ENCODE results near the gene CSNK1A1L.

CSNK1A1L gene

DNA sequence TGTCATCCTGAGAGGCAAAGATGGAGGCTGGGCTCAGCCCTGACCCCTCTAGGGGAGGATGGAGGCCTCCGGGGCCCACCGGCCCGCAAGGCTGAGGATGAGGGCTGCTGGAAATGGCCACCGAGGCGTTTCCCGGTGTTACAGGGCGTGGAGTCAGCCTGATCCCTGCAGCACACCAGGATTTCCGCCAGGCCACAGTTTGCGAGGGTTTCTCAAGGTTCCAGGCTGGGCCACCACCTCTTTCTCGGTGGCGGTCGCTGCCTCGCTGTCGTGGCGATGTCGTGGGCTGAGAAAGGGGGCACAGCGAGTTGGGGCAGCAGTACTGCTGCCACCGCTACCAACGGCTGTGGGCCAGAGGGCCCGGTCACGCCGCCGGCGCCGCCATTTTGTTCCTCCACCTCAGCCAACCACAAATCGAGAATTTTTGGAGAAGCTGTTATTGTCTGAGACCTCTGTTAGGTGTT, at the start of gene CSNK1A1L:
Gene CSNK1A1L, minus strand, starts transcription at position 414 of the 464 bp plus-strand sequence. Its CDS starts 408 bp downstream, at position 6.
- no peak for DNase-seq

DNA sequence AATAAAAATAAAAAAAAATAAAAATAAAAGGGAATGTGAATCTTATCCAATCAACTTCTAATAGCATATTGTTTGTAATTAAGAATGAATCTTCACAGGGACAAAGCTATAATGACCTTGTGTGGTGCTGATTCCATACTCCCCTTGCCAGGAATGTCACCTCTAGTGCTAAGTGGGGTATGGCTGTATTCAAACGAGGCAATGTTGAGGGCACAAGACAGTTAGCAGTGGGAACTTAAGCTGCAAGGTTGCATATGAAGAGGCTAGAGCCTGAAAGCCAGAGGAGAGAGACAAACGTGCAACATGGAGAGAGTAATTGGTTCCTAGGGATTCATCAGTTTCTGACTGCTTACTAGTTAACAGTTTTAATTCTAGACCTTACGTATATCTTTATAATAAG, 43.9 kb upstream of the CSNK1A1L start:
- no peak for DNase-seq

- DNase-seq = no peak
These were observed 43.0 kb upstream of the CSNK1A1L start for GRCh38 chr13:37148501-37148900.

GRCh38 chr13:37144661-37145060, 39.2 kb upstream of the CSNK1A1L start:
- DNase-seq = no peak

- DNase-seq = no peak
These were observed 38.4 kb upstream of the CSNK1A1L start for GRCh38 chr13:37143911-37144310.

DNA sequence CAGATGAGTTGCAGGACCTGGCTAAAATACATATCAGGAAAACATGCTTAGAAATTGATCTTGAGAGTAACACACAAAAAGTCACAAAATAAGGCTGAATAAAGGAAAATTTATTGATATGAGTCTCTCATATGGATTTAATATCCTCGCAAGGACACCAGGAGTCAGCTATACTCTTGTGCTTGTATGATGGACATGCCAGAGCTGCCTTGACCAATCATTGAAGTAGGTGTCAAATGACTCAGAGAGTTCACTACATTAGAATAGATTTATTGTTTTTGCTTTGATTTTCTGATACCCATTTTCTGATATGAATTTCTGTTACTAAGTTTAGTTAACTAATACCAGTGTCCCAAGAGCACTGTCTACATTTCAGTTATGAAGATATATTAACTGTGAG, 37.4 kb upstream of the CSNK1A1L start:
- DNase-seq = no peak

DNA sequence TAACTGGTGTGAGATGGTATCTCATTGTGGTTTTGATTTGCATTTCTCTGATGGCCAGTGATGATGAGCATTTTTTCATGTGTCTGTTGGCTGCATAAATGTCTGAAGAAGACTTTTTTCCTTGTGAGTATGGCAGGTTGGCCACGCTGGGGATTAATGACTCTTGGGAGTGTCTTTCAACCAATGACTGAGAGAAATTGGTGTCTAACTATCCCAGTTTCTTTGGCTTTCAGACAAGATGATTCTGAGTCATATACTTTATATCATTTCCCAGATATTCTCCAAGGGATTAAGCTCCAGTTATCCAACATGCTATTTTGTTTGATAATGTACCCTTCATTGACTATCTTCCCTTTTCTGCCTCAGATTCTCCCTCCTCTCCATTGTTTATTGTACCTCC, 35.5 kb upstream of the CSNK1A1L start:
- no peak for DNase-seq

DNA sequence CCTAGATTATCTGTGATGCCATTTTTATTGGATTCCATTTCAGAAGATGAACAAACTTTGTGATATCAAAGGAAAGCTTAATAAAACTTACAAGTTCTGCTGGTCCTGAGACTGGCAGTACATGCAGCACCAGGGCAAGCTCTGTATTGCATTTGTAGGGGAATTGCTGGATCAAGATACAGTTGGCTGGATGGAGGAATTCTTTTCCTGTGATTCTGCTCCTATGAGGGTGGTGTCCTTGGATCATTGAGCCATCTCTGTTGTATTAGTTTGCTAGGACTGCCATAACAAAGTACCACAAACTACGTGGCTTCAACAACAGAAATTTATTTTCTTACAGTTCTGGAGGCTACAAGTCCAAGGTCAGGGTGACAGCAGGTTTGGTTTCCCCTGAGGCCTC, 33.9 kb upstream of the CSNK1A1L start:
- DNase-seq = no peak

DNA sequence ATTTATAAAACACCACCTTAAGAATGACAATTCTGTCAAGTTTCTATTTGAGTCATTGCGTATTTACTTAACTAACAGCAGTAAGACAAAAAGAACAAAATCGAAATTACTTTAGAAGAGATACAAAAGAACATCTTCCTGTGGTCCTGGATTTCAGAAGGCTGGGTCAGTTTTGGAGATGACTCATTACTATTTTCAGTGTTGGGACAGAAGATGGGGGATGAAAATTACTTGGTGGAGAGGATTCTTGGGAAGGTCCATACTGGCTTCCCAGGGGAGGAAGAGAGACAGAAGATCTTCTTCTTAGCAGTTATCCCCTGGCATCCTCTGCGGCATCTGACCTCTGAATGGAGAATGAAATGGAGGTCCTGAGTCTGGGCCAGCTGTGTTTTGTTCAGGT, 33.5 kb upstream of the CSNK1A1L start:
- no peak for DNase-seq

- DNase-seq = no peak
These were observed 32.7 kb upstream of the CSNK1A1L start for GRCh38 chr13:37138169-37138568.

DNA sequence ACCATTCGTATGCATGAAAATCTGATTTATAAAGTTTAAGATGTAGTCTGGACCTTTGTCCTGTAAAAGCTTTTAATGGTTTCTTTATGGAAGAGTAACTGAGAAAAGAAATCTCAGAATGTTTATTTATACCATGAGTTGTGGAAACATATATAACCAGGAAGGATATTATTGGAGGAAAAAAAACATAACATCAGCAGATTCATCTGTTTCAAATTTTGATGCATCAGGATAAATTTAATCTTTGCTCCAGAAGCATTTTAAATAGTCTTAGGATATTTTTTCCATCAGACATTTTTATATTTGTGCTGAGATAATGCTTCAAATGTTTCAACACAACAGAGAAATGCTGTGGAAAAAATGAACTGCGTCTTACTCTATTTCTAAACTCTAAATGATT, 31.2 kb upstream of the CSNK1A1L start:
- DNase-seq = no peak

GRCh38 chr13:37136187-37136586, 30.7 kb upstream of the CSNK1A1L start:
- DNase-seq = no peak

DNA sequence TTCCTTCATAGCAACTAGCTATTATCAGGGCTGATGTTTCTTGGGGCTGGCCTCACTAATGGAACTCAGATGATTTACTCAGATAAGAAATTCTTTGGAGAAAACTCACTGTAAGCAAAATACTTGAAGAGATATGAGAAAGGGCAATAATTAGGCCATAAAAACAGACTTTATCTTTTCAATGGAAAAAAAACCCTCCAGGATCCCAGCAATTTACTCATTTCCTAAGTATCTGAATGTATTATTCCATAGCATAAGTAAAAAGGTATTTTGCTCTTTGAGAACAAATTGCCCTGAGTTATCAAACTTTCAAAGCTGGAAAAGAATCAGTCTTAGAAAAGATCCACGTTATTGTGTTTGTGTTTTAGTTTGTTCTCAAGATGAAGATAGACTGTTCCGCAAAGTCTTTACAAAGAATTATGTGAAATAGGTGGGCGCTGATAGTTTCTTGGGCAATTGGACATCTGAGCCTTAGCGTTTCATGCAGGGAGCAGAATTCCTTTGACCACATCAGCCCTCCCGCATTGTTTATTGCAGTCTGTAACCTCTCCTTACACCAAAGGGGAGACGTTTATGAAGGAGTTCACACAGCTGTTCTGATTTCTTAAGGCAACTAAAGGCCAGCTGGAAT, 29.1 kb upstream of the CSNK1A1L start:
- no peak for DNase-seq

- no peak for DNase-seq
These were observed 26.7 kb upstream of the CSNK1A1L start for GRCh38 chr13:37132211-37132610.

DNA sequence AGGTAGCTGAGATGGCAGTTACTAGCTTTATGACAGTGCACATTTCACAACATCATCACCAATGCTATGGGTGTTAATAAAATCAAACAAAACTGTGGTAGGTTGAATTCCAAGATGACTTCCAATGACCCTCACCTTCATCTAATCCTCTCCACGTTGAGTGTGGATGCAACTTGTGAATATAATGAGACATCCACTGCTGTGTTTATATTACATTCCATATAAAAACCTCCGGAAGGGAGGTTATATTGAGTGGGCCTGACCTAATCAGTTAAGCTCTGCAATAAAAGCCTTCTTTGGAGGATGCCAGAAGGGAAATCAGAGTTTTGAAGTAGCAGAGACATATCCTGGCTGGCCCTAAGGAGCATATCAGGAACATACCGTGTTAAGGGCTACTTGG, 25.6 kb upstream of the CSNK1A1L start:
- no peak for DNase-seq

DNA sequence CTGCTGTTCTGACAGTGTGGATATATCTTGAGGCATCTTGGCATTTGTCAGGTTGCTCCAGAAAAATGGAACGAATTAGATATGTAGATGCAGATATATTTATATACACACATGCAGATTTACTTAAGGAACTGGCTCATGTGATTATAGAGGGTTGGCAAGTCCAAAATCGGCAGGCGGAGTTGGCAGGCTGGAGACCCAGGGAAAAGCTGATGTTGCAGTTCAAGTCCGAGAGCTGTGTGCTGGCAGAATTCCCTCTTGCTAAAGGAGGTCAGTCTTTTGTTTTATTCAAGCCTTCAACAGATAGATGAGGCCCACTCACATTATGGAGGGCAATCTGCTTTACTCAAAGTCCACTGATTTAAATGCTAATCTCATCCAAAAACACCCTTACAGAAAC, 24.4 kb upstream of the CSNK1A1L start:
- DNase-seq = no peak

GRCh38 chr13:37127691-37128241, 22.3 kb upstream of the CSNK1A1L start:
- no peak for DNase-seq

DNA sequence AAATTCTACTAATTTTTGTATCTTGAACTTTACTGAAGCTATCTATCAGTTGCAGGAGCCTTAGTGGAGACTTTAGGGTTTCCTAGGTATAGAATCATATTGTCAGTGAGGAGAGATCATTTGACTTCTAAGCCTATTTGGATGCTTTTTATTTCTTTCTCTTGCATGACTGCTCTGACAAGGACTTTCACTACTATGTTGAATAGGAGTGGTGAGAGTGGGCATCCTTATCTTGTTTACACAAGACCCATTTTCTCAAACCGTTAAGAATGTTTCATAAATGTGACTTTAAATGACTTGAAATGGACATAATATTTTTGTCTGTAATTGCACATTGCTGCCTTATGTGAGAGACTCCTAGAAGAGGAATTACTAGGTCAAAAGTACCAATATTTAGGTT, 17.9 kb upstream of the CSNK1A1L start:
- no peak for DNase-seq

DNA sequence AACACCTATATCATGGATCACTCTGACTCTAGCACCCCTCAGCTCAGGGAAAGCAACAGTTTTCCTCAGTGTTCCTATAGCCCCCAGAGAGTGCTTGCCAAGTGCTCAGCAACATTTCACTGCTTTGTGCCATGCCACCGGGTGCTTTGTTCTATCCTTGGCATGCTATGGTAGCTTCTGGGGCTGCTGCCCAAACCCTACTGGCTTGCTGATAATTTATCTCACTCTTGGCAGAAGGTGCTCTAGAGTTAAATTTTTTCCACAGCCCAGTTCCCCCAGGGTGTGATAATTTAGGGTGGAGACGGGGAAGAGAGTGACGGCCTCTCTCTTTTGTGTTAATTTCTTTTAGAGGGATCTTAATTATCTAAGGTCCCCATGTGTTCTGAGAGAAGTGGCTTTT, 12.6 kb upstream of the CSNK1A1L start:
- DNase-seq = no peak

DNA sequence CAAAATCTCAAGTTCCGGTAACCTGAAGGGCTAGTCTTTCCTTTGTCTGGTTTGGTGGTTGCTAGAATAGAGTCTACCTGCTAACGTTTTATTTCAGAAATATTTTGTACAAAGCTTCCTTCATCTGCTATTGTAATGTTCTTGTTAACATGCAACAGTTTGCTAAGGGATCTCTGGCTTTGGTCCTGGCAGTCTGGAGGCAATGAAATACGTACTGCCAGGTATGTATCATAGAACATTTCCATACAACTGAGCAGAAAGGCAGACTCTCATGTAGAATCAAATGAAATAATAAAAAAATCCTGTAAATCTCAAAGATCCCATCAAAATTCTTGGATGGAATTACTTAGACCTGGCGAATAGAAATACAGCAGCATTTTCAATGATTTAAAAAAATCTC, 8.8 kb upstream of the CSNK1A1L start:
- DNase-seq = no peak

DNA sequence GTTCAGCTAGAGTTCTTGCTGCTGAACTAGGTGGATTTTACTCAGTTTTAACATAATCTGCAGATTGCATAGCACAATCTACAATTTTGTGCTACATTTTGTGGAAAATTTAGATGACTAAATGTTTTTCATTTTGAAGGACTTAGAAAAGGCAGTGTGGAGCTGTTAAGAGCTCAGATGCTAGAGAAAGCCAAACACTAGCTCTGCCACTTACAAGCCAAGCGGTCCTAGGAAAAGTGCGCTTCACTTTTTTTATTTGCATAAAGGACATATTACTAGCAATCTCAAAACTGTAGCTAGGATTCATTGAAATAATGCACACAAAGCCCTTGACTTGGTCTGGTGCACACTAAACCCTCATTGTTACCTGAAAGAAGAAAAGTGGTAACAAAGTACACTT, 8.1 kb upstream of the CSNK1A1L start:
- no peak for DNase-seq

DNA sequence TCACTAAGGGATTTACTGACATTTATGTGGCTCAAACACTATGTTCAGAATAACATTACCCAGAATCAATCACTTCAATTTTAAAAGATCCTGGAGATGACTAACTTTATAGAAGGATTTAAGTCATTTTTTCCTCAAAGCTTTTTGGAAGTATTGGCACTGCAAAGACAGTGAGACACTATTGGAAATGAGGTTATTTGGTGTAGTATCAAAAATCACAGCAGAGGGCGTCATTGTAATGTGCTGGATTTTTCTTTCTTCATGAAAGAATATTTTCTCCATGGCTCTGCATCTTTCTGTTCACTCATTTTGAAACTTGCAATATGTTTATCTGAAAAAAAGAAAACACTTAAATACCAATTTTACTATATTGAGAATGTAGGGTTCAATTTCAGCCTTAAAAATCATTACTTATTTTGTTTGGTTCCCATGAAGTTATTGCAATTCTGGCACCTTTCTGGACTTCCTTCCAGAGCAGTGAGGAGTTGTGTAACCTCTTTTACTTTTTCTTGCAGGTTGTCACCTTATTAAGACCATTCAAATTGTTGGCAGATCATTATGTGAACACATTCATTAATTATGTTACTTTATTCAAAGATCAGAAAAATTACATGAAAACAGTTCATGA, 3.7 kb upstream of the CSNK1A1L start:
- no peak for DNase-seq

DNA sequence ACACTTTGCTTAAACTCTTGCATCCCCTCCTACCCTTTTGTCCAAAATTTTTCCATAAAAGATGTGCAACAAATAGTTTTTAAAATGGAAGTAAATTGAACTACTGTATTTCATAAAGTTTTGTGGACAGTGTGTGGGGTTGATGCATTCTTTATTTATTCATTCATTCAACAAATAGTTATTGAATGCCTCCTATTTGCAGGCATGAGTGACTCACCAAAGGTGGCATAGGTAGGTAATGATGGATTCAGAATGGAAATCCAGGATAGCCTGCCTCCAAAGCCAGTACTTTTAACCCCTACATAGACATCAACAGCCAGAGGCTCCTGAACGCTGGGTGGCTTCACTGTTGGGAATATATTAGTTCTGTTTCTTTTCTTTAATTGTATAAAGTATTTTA, 2.4 kb upstream of the CSNK1A1L start:
- DNase-seq = no peak

GRCh38 chr13:37107456-37107855, 2.0 kb upstream of the CSNK1A1L start:
- no peak for DNase-seq

GRCh38 chr13:37106642-37107041, 1.2 kb upstream of the CSNK1A1L start:
- no peak for DNase-seq

Data from bone marrow (tissue), 2 donors.